ENCODE measurements around the gene ZNF423. TPM values are rescaled to one million over a fixed set of nuclear protein-coding genes. Genes with fewer than 3 reads are reported as not detected.

ZNF423 gene
- 5.7 and 18.6 TPM in 2 replicates for total RNA-seq

GRCh38 chr16:49855822-49856671, at the start of gene ZNF423:
Gene ZNF423, minus strand, starts transcription at chr16:49856112. Its CDS starts 338 bp downstream, at chr16:49855774.

Other genes starting within 250 kb of the ZNF423 start
- 22.4 and 30.2 TPM in 2 replicates for gene CNEP1R1, start 169.1 kb upstream of the ZNF423 start, total RNA-seq
- 21.5 and 27.0 TPM in 2 replicates for gene HEATR3, start 209.9 kb upstream of the ZNF423 start, total RNA-seq